KOPT-K1 (cell line): ENCODE data around the gene MRPL45.
"Not testable (repeated sequence)": the region's sequence is repeated elsewhere in the genome, so short reads cannot be mapped to it uniquely, and the experiment has no call there.

Experiments
- H3K27ac ChIP-seq: fragments of 200-600 bp; sonication (generic); 2 replicates; pipeline ENCODE4 v1.5.1; 2016; ENCODE audit warnings: antibody characterized with exemption, mild to moderate bottlenecking, low read depth, low read length; ENCODE audit not compliant: poor library complexity, severe bottlenecking
- H3K36me3 ChIP-seq: fragments of 200-600 bp; sonication (generic); 2 replicates; pipeline ENCODE4 v1.5.1; 2017; ENCODE audit warnings: antibody characterized with exemption, mild to moderate bottlenecking, low read length, moderate library complexity; ENCODE audit not compliant: insufficient read depth
- H3K9me3 ChIP-seq: fragments of 200-600 bp; sonication (generic); 2 replicates; pipeline ENCODE4 v1.5.1; 2017; ENCODE audit warnings: antibody characterized with exemption, low read length, mild to moderate bottlenecking; ENCODE audit not compliant: insufficient read depth, poor library complexity, severe bottlenecking

The MRPL45 gene

DNA sequence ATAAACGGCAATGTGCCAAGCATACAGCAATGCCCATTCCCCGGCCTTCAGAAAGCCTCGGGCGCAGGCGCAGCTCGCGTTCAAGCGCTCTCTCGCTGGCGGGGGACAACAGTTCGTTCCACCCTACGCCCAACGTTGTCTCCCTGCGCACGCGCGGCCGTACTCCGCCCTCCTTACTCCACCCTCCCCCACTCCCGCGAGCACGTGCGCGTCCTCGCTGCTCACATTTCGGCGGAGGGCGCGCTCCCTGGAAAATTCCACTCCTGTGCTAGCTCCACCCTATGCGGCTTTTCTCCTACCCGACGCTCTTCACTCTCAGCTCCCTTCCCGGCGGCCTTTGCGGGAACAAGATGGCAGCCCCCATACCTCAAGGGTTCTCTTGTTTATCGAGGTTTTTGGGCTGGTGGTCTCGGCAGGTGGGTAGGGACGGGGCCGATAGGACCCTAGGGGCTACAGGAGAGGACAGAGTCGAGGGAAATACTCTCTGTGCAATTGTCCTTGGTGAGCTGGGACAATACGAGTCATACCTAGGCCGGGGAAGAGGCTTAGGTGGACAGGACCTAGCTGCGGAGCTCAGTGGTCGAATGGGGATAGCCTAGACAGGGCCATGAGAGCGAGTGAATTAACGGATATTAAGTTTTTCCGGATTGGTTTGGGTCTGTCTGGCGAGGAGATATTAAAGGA lies at the start of gene MRPL45:
Gene MRPL45, plus strand, starts transcription at position 335 of the 684 bp plus-strand sequence. Its CDS starts 16 bp downstream, at position 351.
- H3K36me3 ChIP-seq, H3K9me3 ChIP-seq: not testable (repeated sequence)
- peak within 1 kb of the TSS; percentile 67 for H3K27ac ChIP-seq

DNA sequence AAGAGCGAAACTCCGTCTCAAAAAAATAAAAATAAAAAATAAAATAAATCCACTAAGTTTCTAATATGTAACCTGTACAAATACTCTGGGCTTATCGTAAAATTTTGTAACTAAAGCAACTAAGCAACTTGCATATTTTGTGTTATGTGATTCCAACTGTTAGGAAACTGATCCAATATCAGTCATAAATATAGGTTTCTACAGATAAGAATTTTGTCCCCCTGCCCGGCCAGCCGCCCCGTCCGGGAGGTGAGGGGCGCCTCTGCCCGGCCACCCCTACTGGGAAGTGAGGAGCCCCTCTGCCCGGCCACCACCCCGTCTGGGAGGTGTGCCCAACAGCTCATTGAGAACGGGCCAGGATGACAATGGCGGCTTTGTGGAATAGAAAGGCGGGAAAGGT lies 43.8 kb upstream of the MRPL45 start:
- not testable (repeated sequence) for H3K27ac ChIP-seq, H3K36me3 ChIP-seq, H3K9me3 ChIP-seq

DNA sequence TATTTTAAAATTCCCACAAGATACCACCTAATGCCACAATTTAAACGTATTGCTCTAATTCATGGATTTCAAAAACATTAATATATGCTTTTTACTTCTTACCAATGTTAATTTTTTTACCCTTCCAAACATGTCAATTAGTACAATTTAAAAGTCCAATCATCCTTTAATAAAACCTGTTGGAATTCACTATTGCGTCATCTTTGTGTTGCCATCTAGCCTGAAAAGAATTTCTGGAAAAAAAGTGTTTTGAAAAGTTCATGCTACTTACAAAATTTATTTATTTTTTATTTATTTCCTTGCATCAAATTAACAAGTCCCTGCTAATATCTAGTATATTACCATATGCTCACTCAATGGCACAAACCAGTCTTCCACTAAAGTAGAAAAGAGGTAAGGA lies 42.6 kb upstream of the MRPL45 start:
- H3K9me3 ChIP-seq, H3K36me3 ChIP-seq, H3K27ac ChIP-seq: not testable (repeated sequence)

DNA sequence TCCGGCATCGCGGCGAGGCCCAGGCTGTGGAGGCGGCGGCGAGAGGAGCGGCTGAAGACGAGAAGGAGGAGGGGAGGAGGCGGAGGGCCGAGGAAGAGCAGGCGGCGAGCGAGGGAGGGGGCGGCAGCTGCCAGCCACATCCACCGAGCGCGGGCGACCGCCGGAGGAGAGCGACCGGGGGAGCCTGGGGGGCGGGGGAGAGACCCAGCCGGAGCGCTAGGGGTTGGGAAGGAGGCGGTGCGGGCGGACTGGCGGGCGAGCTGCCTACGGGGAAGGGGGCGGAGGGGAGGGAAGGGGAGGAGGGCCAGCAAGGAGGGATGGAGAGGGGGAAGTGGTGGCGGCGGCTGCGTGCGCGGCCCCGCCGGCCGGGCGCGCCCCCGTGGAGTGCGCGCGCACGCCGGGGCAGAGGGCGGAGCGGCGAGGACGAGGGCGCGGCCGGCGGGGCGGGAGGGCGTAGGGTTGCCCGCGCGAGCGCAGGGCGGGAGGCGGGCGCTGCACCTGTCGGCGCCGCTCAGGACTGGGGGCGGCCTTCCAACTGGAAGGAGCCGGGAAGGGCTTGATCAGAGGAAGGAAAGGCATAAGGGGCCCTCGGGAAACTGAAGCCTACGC lies 39.9 kb upstream of the MRPL45 start:
- not testable (repeated sequence) for H3K36me3 ChIP-seq, H3K9me3 ChIP-seq
- peak overlapping the region; percentile 47 for H3K27ac ChIP-seq

DNA sequence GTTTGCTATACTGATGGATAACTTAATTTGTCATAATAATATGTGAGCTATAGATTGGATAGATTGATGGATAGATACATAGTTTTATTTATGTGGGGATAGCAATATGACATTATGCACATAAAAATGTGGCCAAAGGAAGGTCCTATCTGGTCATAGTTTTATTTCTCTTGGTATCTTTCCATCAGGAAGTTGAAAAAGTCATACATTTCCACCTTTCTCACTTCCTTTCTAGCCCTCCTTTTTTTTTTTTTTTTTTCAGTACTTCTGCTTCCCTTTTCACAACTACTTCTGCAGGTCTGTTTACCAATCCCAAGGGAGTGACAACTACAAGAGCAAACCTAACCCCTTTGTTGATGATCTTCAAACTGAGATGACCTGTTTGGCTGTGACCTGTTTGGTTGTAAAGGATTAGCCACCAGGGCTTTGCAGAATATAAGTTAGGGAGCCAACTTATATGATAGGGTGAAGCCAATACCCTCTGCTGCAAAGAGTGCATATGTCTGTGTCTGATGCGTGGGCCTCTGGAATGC lies 30.9 kb upstream of the MRPL45 start:
- not testable (repeated sequence) for H3K27ac ChIP-seq, H3K36me3 ChIP-seq, H3K9me3 ChIP-seq

DNA sequence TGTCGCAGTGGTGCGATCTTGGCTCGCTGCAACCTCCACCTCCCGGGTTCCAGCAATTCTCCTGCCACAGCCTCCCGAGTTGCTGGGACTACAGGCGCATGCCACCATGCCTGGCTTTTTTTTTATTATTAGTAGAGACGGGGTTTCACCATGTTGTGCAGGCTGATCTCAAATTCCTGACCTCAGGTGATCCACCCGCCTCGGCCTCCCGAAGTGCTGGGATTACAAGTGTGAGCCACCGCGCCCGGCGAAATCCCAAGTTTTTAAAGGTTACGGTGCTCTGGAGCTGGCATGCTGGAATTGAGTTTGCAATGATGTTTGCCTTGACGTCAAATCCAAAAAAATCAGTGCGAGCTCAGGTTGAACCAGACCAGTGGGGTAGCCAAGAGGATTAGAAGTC lies 30.4 kb upstream of the MRPL45 start:
- H3K36me3 ChIP-seq, H3K9me3 ChIP-seq, H3K27ac ChIP-seq: not testable (repeated sequence)

DNA sequence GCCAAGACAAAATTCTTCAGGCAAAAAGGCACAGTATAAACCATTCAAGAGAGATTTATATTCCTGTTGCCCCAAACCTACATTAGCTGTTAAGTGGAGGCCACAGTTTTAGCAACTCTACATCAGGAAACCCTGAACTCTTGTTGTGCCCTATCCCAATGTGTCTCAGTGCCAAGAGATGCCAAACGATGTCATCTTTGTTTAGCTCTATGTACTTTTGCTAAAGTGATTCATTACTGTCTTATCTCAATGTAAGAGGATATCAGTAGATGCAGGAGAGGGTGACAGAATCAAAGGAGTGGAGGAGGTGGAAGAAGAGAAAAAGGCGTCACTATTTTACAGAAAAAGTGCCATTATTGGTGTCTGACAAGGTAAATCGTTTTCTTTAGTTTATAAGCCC lies 28.8 kb upstream of the MRPL45 start:
- not testable (repeated sequence) for H3K36me3 ChIP-seq, H3K9me3 ChIP-seq, H3K27ac ChIP-seq

DNA sequence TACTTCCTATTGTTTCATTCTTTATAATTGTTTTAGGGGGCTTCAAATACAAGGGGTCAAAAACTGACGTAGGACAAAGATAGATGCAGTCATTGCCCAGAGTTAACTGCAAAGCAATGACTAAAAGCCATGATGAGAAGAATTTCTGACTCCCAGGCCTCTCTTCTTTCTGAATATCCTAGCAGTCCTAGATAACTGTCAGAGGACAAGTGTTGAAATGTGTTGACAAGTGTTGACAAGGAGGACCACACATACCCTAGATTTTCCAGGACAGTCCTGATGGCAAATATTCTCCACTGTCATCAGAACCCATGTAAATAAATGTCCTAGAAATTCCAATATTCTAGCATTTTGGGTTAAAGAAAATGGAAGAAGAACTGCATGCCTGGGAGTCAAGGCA lies 27.9 kb upstream of the MRPL45 start:
- H3K9me3 ChIP-seq, H3K27ac ChIP-seq, H3K36me3 ChIP-seq: not testable (repeated sequence)

DNA sequence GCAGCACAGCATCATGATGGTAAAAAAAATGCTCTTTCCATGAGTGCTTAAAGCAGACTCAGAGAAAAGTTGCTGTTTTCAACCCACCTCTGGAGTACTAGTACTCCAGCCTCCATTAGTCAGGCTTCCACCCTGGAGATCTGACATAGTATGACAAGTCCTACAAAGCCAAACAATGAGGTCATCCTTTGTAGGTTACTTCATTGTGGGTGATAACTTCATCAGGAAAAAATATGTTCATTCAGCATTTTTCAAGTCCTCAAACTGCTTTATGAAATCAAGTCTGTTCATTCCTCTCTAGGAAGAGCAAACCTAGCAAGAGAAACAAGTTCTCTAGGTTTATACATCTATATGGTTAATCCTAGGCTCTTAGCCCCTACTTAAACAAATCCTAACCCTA lies 27.4 kb upstream of the MRPL45 start:
- not testable (repeated sequence) for H3K9me3 ChIP-seq, H3K36me3 ChIP-seq, H3K27ac ChIP-seq

DNA sequence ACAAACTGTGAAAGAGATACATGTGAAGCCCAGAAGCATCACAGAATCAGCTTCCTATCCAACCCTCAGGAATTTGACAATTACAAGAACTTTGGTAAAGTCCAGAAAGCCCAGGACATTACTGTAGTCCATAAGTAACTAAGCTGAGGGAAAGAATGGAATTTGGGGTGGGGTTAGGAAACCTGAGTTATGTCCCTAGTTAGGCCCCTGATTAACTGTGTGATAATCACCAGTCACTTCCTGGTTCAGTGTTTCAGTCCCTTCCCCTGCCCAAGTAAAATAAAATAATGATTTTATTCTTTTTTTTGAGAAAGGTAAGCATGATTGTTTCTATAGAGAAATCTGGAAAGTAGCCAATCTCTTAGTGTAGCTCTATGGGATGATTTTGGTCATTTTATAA lies 11.0 kb upstream of the MRPL45 start:
- H3K27ac ChIP-seq, H3K9me3 ChIP-seq, H3K36me3 ChIP-seq: not testable (repeated sequence)

DNA sequence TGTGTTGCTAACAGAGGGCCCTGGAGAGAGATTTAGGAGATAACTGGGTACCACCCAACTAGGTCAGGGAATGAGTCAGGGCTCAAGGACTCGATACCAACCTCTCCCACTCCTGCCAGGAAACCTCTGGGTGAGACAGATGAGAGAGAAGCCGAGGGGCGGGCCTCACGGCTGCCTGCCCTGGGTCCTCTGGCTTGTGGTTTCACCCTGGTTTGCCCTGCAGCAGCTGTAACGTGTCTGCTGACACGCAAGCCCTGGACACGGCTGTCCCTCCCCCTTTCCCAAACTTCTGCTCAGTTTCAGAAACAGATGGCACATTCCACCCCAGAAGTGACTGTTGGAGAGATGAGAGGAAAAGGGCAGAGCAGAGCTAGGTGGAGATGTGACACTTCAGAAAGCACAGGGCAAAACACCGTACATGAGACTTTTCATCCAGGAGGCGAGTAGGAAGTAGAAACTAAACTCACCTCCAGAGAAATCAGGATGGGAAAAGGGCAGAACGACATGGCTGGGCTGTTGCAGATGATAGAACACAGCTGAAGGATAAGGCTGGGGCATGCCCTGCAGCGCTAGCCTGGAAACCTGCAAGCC lies 10.4 kb upstream of the MRPL45 start:
- not testable (repeated sequence) for H3K9me3 ChIP-seq, H3K36me3 ChIP-seq
- H3K27ac ChIP-seq, result peak overlapping the region; percentile 50

DNA sequence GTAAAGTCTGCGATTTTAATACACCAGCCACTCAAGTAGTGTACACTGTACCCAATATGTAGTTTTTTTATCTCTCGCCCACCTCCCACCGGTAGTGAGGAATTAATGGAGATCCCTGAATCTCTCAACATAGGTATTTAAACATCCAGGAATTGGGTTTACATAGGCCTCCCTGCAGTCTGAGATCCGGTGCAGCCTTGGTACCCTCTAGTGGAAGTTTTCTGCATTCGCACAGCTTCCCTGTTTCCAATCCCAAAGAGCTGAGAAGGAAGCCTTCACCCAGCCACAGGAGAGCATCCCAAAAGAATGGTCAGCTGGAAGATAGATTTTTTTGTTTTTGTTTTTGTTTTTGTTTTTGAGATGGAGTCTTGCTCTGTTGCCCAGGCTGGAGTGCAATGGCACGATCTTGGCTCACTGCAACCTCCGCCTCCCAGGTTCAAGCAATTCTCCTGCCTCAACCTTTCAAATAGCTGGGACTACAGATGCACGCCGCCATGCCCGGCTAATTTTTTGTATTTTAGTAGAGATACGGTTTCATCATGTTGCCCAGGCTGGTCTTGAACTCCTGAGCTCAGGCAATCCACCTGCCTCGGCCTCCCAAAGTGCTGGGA lies 8.6 kb upstream of the MRPL45 start:
- not testable (repeated sequence) for H3K36me3 ChIP-seq, H3K9me3 ChIP-seq, H3K27ac ChIP-seq

DNA sequence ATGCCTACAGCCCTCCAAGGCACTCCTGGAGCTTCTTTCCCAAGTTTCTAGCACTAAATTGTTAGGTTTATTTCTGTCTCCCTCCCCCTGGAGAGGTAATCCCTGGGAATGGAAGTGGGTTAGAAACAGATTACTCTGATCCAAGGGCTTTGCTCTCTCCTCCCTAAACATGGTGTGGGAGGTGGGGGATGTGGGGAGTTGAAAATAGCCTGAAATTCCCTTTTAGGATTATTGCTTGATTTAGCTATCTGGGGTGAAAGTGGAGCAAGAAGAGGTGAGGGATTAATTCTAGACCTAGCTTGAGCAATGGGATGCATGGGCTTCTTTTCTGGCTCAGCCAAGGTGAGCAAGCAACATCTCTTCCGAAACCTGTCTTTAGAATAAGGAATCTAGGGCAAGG lies 7.2 kb upstream of the MRPL45 start:
- H3K36me3 ChIP-seq, H3K9me3 ChIP-seq, H3K27ac ChIP-seq: not testable (repeated sequence)

DNA sequence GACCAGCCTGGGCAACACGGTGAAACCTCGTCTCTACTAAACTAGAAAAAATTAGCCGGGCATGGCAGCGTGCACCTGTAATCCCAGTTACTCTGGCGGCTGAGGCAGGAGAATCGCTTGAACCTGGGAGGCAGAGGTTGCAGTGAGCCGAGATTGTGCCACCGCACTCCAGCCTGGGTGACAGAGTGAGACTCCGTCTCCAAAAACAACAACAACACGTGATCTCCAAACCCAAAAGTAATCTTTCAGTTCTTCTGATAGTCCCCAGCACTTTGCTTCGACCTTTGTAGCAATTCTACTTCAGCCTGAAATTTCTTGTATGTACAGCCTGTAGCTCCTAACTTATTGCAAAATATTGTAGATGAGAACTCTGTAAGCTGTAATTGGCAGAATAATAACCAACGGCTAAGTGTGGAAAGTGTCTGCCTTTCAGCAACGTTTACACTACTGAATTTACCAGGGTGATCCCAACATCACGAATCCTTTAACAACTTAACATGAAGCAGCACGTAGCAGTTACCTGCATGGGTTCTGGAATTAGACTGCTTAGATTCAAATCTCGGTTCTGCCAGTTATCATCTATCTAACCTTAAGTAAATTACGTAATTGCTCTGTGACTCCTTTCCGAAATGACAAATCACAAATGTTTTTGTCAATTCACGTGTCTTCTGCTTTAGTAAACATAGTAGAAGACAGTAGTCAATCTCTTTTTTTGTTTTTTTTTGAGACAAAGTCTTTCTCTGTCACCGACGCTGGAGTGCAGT lies 1.2 kb upstream of the MRPL45 start:
- not testable (repeated sequence) for H3K36me3 ChIP-seq, H3K9me3 ChIP-seq
- peak overlapping the region; percentile 44 for H3K27ac ChIP-seq

DNA sequence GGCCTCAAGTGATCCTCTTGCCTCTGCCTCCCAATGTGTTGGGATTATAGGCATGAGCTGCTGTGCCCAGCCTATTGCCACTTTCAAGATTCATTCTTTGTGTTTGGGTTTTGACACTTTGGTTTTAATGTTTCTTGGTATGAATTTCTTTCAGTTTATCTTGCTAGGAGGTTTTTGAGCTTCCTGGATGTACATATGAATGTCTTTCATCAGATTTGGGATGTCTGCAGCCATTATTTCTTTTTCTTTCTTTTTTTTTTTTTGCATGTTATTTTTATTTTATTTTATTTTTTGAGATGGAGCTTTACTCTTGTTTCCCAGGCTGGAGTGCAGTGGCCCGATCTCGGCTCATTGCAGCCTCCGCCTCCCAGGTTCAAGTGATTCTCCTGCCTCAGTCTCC lies 18.5 kb downstream of the MRPL45 start:
- Histone ChIP-seq H3K36me3 (peaks cover 55% of the 10 kb centered on the region), H3K27ac (no peak overlapping the region), H3K9me3 (no peaks in the 10 kb centered on the region)
